K562 (cell line): ENCODE measurements around the gene MSH4. TPM values are rescaled to one million over a fixed set of nuclear protein-coding genes. Genes with fewer than 3 reads are reported as not detected.
A peak's percentile ranks its signal among the peaks of the same experiment; 100 is the strongest.

Experiments used
- ATAC-seq: fragments of 200-7000 bp; cut with Tn5 transposase; 3 replicates; pipeline ENCODE4 v1.9.1; 2020; ENCODE audit warnings: moderate library complexity
- BruUV-seq: library from RNA; stranded (reverse); fragments of 400-500 nt; replicated peaks from 2 replicates; lab custom pipeline; 2021; lab: Mats Ljungman, UMichigan
- CTCF ChIA-PET: fragments of 300-600 bp; formaldehyde crosslinking; extraction: SDS; loops from one replicate; lab custom pipeline; 2021; ENCODE audit warnings: low intra/inter-chr PET ratio; lab: Yijun Ruan, JAX
- POLR2A ChIA-PET: fragments of 300-600, 350-650 bp; sonication (Branson Sonifier 250); formaldehyde crosslinking; extraction: SDS; loops from one replicate; lab custom pipeline; 2021; ENCODE audit warnings: antibody characterized with exemption, inconsistent platforms; lab: Yijun Ruan, JAX
- DNase-seq, 4 experiments: peaks; one replicate each; pipeline versions ENCODE4 v3.0.0 to v3.0.0-alpha.2; 2011 to 2018; ENCODE audit warnings: low spot score in 3 of 4, mixed read lengths in 3 of 4; ENCODE audit errors: extremely low read depth in 1 of 4
- FAIRE-seq: peaks from 2 replicates; lab custom pipeline; 2011; peaks lifted over from hg19 to GRCh38; lab: Jason Lieb, UNC
- H2AFZ ChIP-seq: 2 replicates; pipeline ENCODE4 v1.6.0; 2011; ENCODE audit warnings: low read depth, low read length, control low read depth, inconsistent platforms
- H3K27ac ChIP-seq: fragments of 200-600 bp; 3 replicates; pipeline ENCODE4 v1.8.0; 2011; ENCODE audit warnings: low read depth, mild to moderate bottlenecking, control low read depth, inconsistent platforms, low read length, moderate library complexity, mixed read lengths; ENCODE audit errors: extremely low read depth
- H3K27me3 ChIP-seq, 2 experiments: fragments of 300-600 bp in 1 of 2; 2 replicates in 1 of 2; 3 replicates in 1 of 2; pipeline versions ENCODE4 v1.6.0 to v1.8.0; 2011; ENCODE audit warnings: inconsistent platforms in 2 of 2, low read length in 2 of 2, mild to moderate bottlenecking in 1 of 2, mixed read lengths in 1 of 2, moderate library complexity in 1 of 2; ENCODE audit not compliant: control insufficient read depth in 2 of 2, insufficient read depth in 2 of 2
- H3K36me3 ChIP-seq: fragments of 300-600 bp; 3 replicates; pipeline ENCODE4 v1.8.0; 2011; ENCODE audit warnings: mild to moderate bottlenecking, low read length, inconsistent platforms; ENCODE audit not compliant: control insufficient read depth, insufficient read depth
- H3K4me1 ChIP-seq, 2 experiments: fragments of 200-600 bp in 1 of 2; replicated peaks in 1 of 2; 2 replicates in 1 of 2; 3 replicates in 1 of 2; pipeline versions ENCODE4 v1.5.1 to v1.8.0; 2011; ENCODE audit warnings: inconsistent platforms in 2 of 2, low read length in 2 of 2, mild to moderate bottlenecking in 1 of 2, mixed read lengths in 1 of 2, moderate library complexity in 1 of 2; ENCODE audit not compliant: control insufficient read depth in 2 of 2, insufficient read depth in 2 of 2
- H3K4me2 ChIP-seq: 2 replicates; pipeline ENCODE4 v1.6.1; 2011; ENCODE audit warnings: low read length, control low read depth, inconsistent platforms, mixed read lengths; ENCODE audit not compliant: insufficient read depth
- H3K4me3 ChIP-seq: fragments of 200-600 bp; sonication (generic), shearing (Covaris generic); 2 replicates; pipeline ENCODE4 v1.5.1; 2016; ENCODE audit warnings: control low read depth, inconsistent platforms
- H3K79me2 ChIP-seq: fragments of 200-600 bp; 3 replicates; pipeline ENCODE4 v1.8.0; 2011; ENCODE audit warnings: low read length, inconsistent platforms; ENCODE audit not compliant: control insufficient read depth, insufficient read depth
- H3K9ac ChIP-seq, 2 experiments: 2 replicates each; pipeline versions ENCODE4 v1.6.0 to v1.6.1; 2011; ENCODE audit warnings: low read depth in 2 of 2, low read length in 2 of 2, control low read depth in 1 of 2, inconsistent platforms in 1 of 2, mild to moderate bottlenecking in 1 of 2, mixed read lengths in 1 of 2; ENCODE audit not compliant: insufficient read depth in 1 of 2
- H3K9me1 ChIP-seq: one replicate; pipeline ENCODE4 v1.6.0; 2011; ENCODE audit warnings: inconsistent platforms, mild to moderate bottlenecking, low read length, moderate library complexity; ENCODE audit not compliant: control insufficient read depth, insufficient read depth
- H3K9me3 ChIP-seq: replicated peaks from 2 replicates; pipeline ENCODE4 v1.5.1; 2011; ENCODE audit warnings: low read depth, low read length, inconsistent platforms; ENCODE audit not compliant: control insufficient read depth, insufficient read depth
- H4K20me1 ChIP-seq: replicated peaks from 2 replicates; pipeline ENCODE4 v1.6.1; 2011; ENCODE audit warnings: low read length, inconsistent platforms, mixed read lengths; ENCODE audit not compliant: control insufficient read depth, insufficient read depth
- ESRRB ChIP-seq: fragments of 250-450 bp; sonication (Bioruptor Pico); IDR thresholded peaks from 2 replicates; pipeline ENCODE4 v1.5.0; 2020; ENCODE audit warnings: mild to moderate bottlenecking, moderate library complexity, borderline replicate concordance
- FIP1L1 ChIP-seq: fragments of 200-400 bp; formaldehyde crosslinking; IDR thresholded peaks from 2 replicates; pipeline ENCODE4 v1.6.1; 2018; ENCODE audit warnings: mild to moderate bottlenecking, low read depth, low read length; ENCODE audit not compliant: poor library complexity, severe bottlenecking
- RHOXF2B ChIP-seq: fragments of 250-450 bp; sonication (Bioruptor Pico); conservative IDR thresholded peaks from 2 replicates; pipeline ENCODE4 v1.5.1; 2021
- RNF2 ChIP-seq: sonication (generic); IDR thresholded peaks from 2 replicates; pipeline ENCODE4 v1.6.1; 2016
- ZNF174 ChIP-seq: fragments of 250-450 bp; sonication (Bioruptor Pico); IDR thresholded peaks from 2 replicates; pipeline ENCODE4 v1.4.0; 2020; ENCODE audit warnings: mild to moderate bottlenecking
- ZNF436 ChIP-seq: fragments of 250-450, 450-650 bp; sonication (Bioruptor Pico); formaldehyde crosslinking; IDR thresholded peaks from 2 replicates; pipeline ENCODE4 v1.7.0; 2020; ENCODE audit warnings: mild to moderate bottlenecking
- ZNF778 ChIP-seq: fragments of 450-650 bp; formaldehyde crosslinking; IDR thresholded peaks from 2 replicates; pipeline ENCODE4 v1.4.0; 2020; ENCODE audit warnings: mild to moderate bottlenecking, moderate library complexity
- WGBS: fragments of 100-300 bp; shearing (Covaris generic); methylation state at CpG from one replicate; pipeline ENCODE4 v1.1.6; 2016; ENCODE audit warnings: low coverage, mixed read lengths; ENCODE audit not compliant: insufficient coverage; ENCODE audit errors: missing lambda C conversion rate; 5-methylcytosine and 5-hydroxymethylcytosine counted together
- in situ Hi-C: fragments of 300-500 bp; cut with MboI; formaldehyde crosslinking; loops from 4 replicates; pipeline ENCODE4 v1.15.0; 2018; ENCODE audit warnings: inconsistent platforms, mixed read lengths
- intact Hi-C: fragments of 100-400 bp; cut with micrococcal nuclease; formaldehyde crosslinking; loops from 2 replicates; pipeline ENCODE4 v1.14.2; 2022
- polyA plus RNA-seq, 8 experiments: library from polyadenylated mRNA; depleted of rRNA in 4 of 8; stranded (reverse) in 5 of 8; unstranded in 3 of 8; fragments of >200 nt; fragmentation: Nextera tagmentation in 2 of 8; fragmentation: Illumina TruSeq in 1 of 8; extraction: Ambion mirVana in 2 of 8; extraction: Trizol in 1 of 8; gene quantifications; 2 replicates each; pipeline versions ENCODE4 v1.2.1 to v1.2.3, GENCODE V29; 2011 to 2014; ENCODE audit warnings: inconsistent platforms in 1 of 8, missing spikeins in 1 of 8
- total RNA-seq, 7 experiments: library from RNA; depleted of rRNA in 6 of 7; stranded (reverse); fragments of >200 nt in 6 of 7; fragmentation: Illumina TruSeq in 2 of 7; extraction: Trizol in 2 of 7; gene quantifications; 2 replicates each; pipeline versions ENCODE4 v1.2.1 to v1.2.3, GENCODE V29; 2011 to 2021; ENCODE audit warnings: low replicate concordance in 1 of 7
- TF ChIP-seq, protein P1 (sequence below): fragments of 450-650 bp; formaldehyde crosslinking; IDR thresholded peaks from 2 replicates; pipeline ENCODE4 v1.4.0; 2020; ENCODE audit warnings: mild to moderate bottlenecking, mixed read lengths

Gene MSH4
- total and polyA plus RNA-seq, 9 of the 15 experiments (the other 6 are each of a cell fraction or from before 2014, with no cell fraction given) = 0.04 to 0.18 (median 0.12) TPM; not detected in 4

GRCh38 chr1:75879985-75880384 lies 83.3 kb downstream of the MSH4 start:
- Histone ChIP-seq H2AFZ (no peak overlapping the region), H4K20me1 (no peaks in the 10 kb centered on the region), H3K79me2 (no peaks in the 10 kb centered on the region), H3K9ac (no peak overlapping the region), H3K9me1 (no peaks in the 10 kb centered on the region), H3K27me3 (no peaks in the 10 kb centered on the region), H3K4me1 (no peaks in the 10 kb centered on the region), H3K36me3 (no peaks in the 10 kb centered on the region), H3K27ac (no peak overlapping the region), H3K9me3 (no peaks in the 10 kb centered on the region), H3K4me2 (no peak overlapping the region), H3K4me3 (no peak overlapping the region)
- ATAC-seq = no peak
- WGBS = 0% methylated on average over 1 of the region's 1 CpG
- POLR2A ChIA-PET = no interaction called here
- intact Hi-C loops (no loop called here), in situ Hi-C loops (no loop called here)
- BruUV-seq = no TSS peak
- DNase-seq = no peak
- CTCF ChIA-PET = no interaction called here
- FAIRE-seq = no peak
- TF ChIP-seq RNF2 (no peak), FIP1L1 (no peak), ZNF174 (CRISPR knock-in tag) (no peak), RHOXF2B (no peak), ZNF436 (no peak), ZNF778 (CRISPR knock-in tag) (no peak), ESRRB (CRISPR knock-in tag) (no peak)
- TF ChIP-seq, protein P1, sequence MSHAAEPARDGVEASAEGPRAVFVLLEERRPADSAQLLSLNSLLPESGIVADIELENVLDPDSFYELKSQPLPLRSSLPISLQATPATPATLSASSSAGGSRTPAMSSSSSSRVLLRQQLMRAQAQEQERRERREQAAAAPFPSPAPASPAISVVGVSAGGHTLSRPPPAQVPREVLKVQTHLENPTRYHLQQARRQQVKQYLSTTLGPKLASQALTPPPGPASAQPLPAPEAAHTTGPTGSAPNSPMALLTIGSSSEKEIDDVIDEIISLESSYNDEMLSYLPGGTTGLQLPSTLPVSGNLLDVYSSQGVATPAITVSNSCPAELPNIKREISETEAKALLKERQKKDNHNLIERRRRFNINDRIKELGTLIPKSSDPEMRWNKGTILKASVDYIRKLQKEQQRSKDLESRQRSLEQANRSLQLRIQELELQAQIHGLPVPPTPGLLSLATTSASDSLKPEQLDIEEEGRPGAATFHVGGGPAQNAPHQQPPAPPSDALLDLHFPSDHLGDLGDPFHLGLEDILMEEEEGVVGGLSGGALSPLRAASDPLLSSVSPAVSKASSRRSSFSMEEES (CRISPR knock-in tag) = 0 out of 2 replicates have a peak, but pooled peaks have one; percentile 26
